Uterus (tissue), 4 donors: Measurements from ENCODE around the gene ATPAF1. TPM values are rescaled to one million over a fixed set of nuclear protein-coding genes. Genes with fewer than 3 reads are reported as not detected.
A peak's percentile ranks its signal among the peaks of the same experiment; 100 is the strongest.

ENCODE experiments used
- DNase-seq, 2 donors: peaks; one replicate each; pipeline ENCODE4 v3.0.0-alpha.2; 2019 to 2020
- H3K27ac ChIP-seq, 2 donors: fragments of 200-600 bp; sonication (generic); 1 replicate in 1 of 2; 2 replicates in 1 of 2; pipeline ENCODE4 v1.5.1; 2016 to 2018
- H3K27me3 ChIP-seq, 2 donors: fragments of 200-600 bp; sonication (generic); one replicate each; pipeline ENCODE4 v1.5.1; 2018 to 2019; ENCODE audit warnings: control low read depth in 1 of 2
- H3K36me3 ChIP-seq, 2 donors: fragments of 200-600 bp; sonication (generic); one replicate each; pipeline ENCODE4 v1.5.1; 2019; ENCODE audit warnings: control low read depth in 1 of 2
- H3K4me1 ChIP-seq, 2 donors: fragments of 200-600 bp; sonication (generic); one replicate each; pipeline ENCODE4 v1.5.1; 2018 to 2019; ENCODE audit warnings: control low read depth in 1 of 2
- H3K4me3 ChIP-seq, 2 donors: fragments of 200-600 bp; sonication (generic); 1 replicate in 1 of 2; 2 replicates in 1 of 2; pipeline ENCODE4 v1.5.1; 2018 to 2019; ENCODE audit warnings: mild to moderate bottlenecking in 1 of 2
- H3K9me3 ChIP-seq, 2 donors: fragments of 200-600 bp; sonication (generic); one replicate each; pipeline ENCODE4 v1.5.1; 2019; ENCODE audit warnings: control low read depth in 1 of 2
- CTCF ChIP-seq, 4 experiments: fragments of 200-600 bp in 2 of 4; fragments of 450-650 bp in 2 of 4; sonication (generic) in 2 of 4; IDR thresholded peaks; one replicate each; pipeline ENCODE4 v1.5.1; 2016 to 2019; ENCODE audit warnings: antibody characterized with exemption in 4 of 4, mild to moderate bottlenecking in 2 of 4, moderate library complexity in 1 of 4
- POLR2A ChIP-seq, 2 donors: fragments of 450-650 bp; IDR thresholded peaks; one replicate each; pipeline ENCODE4 v1.6.1; 2016; ENCODE audit warnings: antibody characterized with exemption in 2 of 2, mild to moderate bottlenecking in 1 of 2, moderate library complexity in 1 of 2
- intact Hi-C: fragments of 100-400 bp; cut with DNase I; formaldehyde crosslinking; loops from one replicate; pipeline ENCODE4 v1.15.1; 2023; ENCODE audit warnings: low total_unique reads
- total RNA-seq, 4 donors: library from RNA; depleted of rRNA in 3 of 4; stranded (reverse); fragments of >200 nt in 3 of 4; gene quantifications; one replicate each; pipeline versions ENCODE4 v1.1.0 to v1.2.4, GENCODE V29; 2014 to 2023
- donor health status: DM: yes; HTN: yes; CAD: no.

ATPAF1 gene
- total RNA-seq, 4 donors from 2014 or later: 8.2 to 59.7 (median 40.8) TPM

GRCh38 chr1:46618754-46619415 is 49.3 kb downstream of the ATPAF1 start:
- Histone ChIP-seq H3K9me3 (no peaks in the 10 kb centered on the region), H3K36me3 (no peaks in the 10 kb centered on the region), H3K27ac (no peak overlapping the region), H3K4me3 (no peak overlapping the region), H3K4me1 (peaks cover 0 to 6% of the 10 kb centered on the region in 2 donors), H3K27me3 (no peaks in the 10 kb centered on the region)
- TF ChIP-seq CTCF (IDR thresholded peaks at IDR 0.05): no peak
- TF ChIP-seq POLR2A (IDR thresholded peaks at IDR 0.05): no peak
- DNase-seq: no peak
- intact Hi-C loops: no loop called here

- Histone ChIP-seq H3K9me3 (no peaks in the 10 kb centered on the region), H3K4me3 (no peak overlapping the region), H3K36me3 (no peaks in the 10 kb centered on the region), H3K27ac (no peak overlapping the region), H3K4me1 (peaks cover 0 to 13% of the 10 kb centered on the region in 2 donors), H3K27me3 (no peaks in the 10 kb centered on the region)
- TF ChIP-seq POLR2A (IDR thresholded peaks at IDR 0.05): no peak
- no peak for TF ChIP-seq CTCF (IDR thresholded peaks at IDR 0.05)
- no peak for DNase-seq
- intact Hi-C loops: no loop called here
Measured at GRCh38 chr1:46617833-46618232, 50.3 kb downstream of the ATPAF1 start.

GRCh38 chr1:46617108-46617800 is 50.9 kb downstream of the ATPAF1 start:
- intact Hi-C loops: no loop called here
- no peak for TF ChIP-seq CTCF (IDR thresholded peaks at IDR 0.05)
- H3K4me1 ChIP-seq: peaks cover 0 to 13% of the 10 kb centered on the region in 2 donors
- DNase-seq: no peak
- H3K4me3 ChIP-seq: peak overlapping the region; percentile 61 to 97
- H3K27ac ChIP-seq: peak overlapping the region; percentile 95 to 96
- H3K36me3 ChIP-seq: no peaks in the 10 kb centered on the region
- H3K27me3 ChIP-seq: no peaks in the 10 kb centered on the region
- no peaks in the 10 kb centered on the region for H3K9me3 ChIP-seq

DNA sequence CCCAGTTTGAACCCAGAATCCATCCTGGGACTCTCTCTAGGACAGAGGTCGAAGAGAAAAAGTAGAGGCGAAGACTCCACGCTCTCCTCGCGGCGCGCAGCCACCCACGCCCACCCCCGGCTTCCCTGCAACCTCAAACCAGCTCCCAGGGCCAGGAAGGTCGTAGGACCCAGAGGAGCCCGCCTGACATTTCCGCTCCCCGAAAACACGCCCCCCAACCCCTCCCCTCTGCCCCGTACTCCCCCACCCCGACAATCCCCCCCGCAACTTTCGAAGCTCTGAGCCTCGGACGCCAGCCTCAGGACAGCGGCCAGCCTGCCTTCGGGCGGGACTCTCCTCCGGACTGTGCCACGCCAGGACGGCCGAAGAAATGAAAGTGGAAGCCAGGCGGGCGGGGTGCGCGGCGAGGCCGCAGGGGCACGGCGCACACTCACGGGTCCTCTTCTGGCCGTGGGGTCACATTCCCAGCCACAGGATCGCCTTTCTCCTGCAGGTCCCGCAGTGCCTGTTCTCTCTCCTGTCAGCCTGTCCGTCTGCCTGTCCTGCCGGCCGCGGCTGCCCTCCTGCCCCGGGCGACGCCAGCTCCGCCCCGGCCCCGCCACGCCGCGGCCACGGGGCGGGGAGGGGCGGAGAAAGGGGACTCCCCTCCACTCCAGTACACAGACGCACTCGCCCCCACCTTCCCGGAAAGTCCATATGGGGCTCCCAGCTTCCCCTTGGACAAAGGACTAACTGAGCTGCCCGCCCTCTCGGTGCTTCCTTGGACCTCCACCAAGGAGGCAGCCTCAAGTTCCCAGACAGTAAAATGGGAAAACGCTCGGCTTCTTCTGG is 51.7 kb downstream of the ATPAF1 start, which contains the start of gene MOB3C:
TSS of gene MOB3C (minus strand) at position 535 of the 831 bp plus-strand sequence. CDS start 3,490 bp downstream, outside the sequence.
- DNase-seq: peak; percentile 87 to 90
- Histone ChIP-seq H3K4me1 (peaks cover 0 to 13% of the 10 kb centered on the region in 2 donors), H3K27me3 (no peaks in the 10 kb centered on the region), H3K4me3 (peak within 1 kb of the TSS; percentile 61 to 97), H3K27ac (peak within 1 kb of the TSS; percentile 95 to 96), H3K36me3 (no peaks in the 10 kb centered on the region), H3K9me3 (no peaks in the 10 kb centered on the region)
- TF ChIP-seq CTCF (IDR thresholded peaks at IDR 0.05) (peak in 1 of 4 experiments; percentile 17), POLR2A (IDR thresholded peaks at IDR 0.05) (peak; percentile 77 to 80)
- intact Hi-C loops: no loop called here
